Loucy (cell line): ENCODE measurements around the gene TFB1M.

Source experiments
- H2AFZ ChIP-seq: fragments of 200-600 bp; sonication (generic); 2 replicates; pipeline ENCODE4 v1.6.0; 2016; ENCODE audit warnings: antibody characterized with exemption, mild to moderate bottlenecking, low read length, moderate library complexity
- H3F3A ChIP-seq: fragments of 200-600 bp; 2 replicates; pipeline ENCODE4 v1.6.0; 2016; ENCODE audit warnings: antibody characterized with exemption, low read depth, mild to moderate bottlenecking
- H3K27me3 ChIP-seq: fragments of 200-600 bp; sonication (generic); 2 replicates; pipeline ENCODE4 v1.6.1; 2014; ENCODE audit warnings: low read length, mild to moderate bottlenecking; ENCODE audit not compliant: insufficient read depth, poor library complexity, severe bottlenecking
- H3K36me3 ChIP-seq: fragments of 200-600 bp; sonication (generic); 2 replicates; pipeline ENCODE4 v1.6.1; 2016; ENCODE audit warnings: low read length; ENCODE audit not compliant: insufficient read depth
- H3K4me1 ChIP-seq: fragments of 200-600 bp; sonication (generic); 2 replicates; pipeline ENCODE4 v1.5.1; 2014; ENCODE audit warnings: low read length, mild to moderate bottlenecking; ENCODE audit not compliant: insufficient read depth, poor library complexity, severe bottlenecking
- H3K4me2 ChIP-seq: fragments of 200-600 bp; sonication (generic); 2 replicates; pipeline ENCODE4 v1.6.0; 2014; ENCODE audit warnings: antibody characterized with exemption, low read length, low read depth, mild to moderate bottlenecking; ENCODE audit not compliant: poor library complexity, severe bottlenecking
- H3K4me3 ChIP-seq: fragments of 200-600 bp; sonication (generic); 2 replicates; pipeline ENCODE4 v1.5.1; 2014; ENCODE audit warnings: low read length, mild to moderate bottlenecking, mixed read lengths; ENCODE audit not compliant: poor library complexity, severe bottlenecking
- H3K79me2 ChIP-seq: fragments of 200-600 bp; sonication (generic); 2 replicates; pipeline ENCODE4 v1.6.1; 2014; ENCODE audit warnings: low read length; ENCODE audit not compliant: insufficient read depth
- H3K9ac ChIP-seq: fragments of 200-600 bp; sonication (generic); 2 replicates; pipeline ENCODE4 v1.6.0; 2014; ENCODE audit warnings: mild to moderate bottlenecking, low read depth, low read length, moderate library complexity; ENCODE audit not compliant: poor library complexity, severe bottlenecking
- H3K9me2 ChIP-seq: fragments of 200-600 bp; sonication (generic); replicated peaks from 2 replicates; pipeline ENCODE4 v1.6.1; 2016; ENCODE audit warnings: low read depth, low read length, mixed read lengths
- H3K9me3 ChIP-seq: fragments of 200-600 bp; sonication (generic); 2 replicates; pipeline ENCODE4 v1.6.1; 2014; ENCODE audit warnings: mild to moderate bottlenecking, antibody characterized with exemption, low read length, low read depth; ENCODE audit not compliant: insufficient read depth
- H4K20me1 ChIP-seq: fragments of 200-600 bp; sonication (generic); 2 replicates; pipeline ENCODE4 v1.6.0; 2014; ENCODE audit warnings: antibody characterized with exemption, low read length, mild to moderate bottlenecking; ENCODE audit not compliant: insufficient read depth, poor library complexity, severe bottlenecking
- EZH2phosphoT487 ChIP-seq: fragments of 200-600 bp; IDR thresholded peaks from 2 replicates; pipeline ENCODE4 v1.6.1; 2018; ENCODE audit warnings: antibody characterized with exemption, mild to moderate bottlenecking, moderate library complexity, borderline replicate concordance
- TF ChIP-seq, protein P1 (sequence below): fragments of 200-600 bp; sonication (generic); conservative IDR thresholded peaks from 2 replicates; pipeline ENCODE4 v1.5.1; 2014; ENCODE audit warnings: mild to moderate bottlenecking, antibody characterized with exemption, low read length

The TFB1M gene

DNA sequence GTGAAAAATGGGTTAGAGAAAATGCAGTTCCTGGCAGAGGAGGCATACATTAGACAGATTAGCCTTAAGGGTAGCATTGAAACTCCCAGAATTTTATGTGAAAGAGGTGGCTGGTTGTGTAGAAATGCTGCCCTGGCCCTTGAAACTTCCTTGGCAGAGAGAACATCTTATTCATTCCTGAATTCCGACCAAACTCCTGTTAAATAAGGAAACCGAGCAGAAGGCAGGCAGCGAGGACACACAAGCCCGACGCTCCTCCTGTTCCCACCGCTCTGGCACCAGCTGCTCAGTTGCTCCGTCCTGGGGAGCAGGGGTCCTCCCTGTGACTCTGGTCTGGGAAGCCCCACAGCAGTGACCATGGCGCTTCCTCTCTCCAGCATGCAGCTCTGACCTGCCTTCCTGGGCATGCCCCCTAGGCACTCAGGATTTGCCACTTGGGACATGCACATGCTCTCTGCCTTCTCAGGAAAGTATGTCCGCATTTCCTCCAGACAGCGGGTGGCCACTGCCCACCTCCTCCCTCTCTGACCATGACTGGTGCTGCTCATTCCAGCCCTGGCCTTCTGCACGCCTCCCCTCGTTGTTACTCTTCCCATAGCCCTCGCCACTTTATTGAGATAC lies 85.6 kb downstream of the TFB1M start:
- H3K9ac ChIP-seq = no peak overlapping the region
- no peaks in the 10 kb centered on the region for H3K9me3 ChIP-seq
- TF ChIP-seq, protein P1, sequence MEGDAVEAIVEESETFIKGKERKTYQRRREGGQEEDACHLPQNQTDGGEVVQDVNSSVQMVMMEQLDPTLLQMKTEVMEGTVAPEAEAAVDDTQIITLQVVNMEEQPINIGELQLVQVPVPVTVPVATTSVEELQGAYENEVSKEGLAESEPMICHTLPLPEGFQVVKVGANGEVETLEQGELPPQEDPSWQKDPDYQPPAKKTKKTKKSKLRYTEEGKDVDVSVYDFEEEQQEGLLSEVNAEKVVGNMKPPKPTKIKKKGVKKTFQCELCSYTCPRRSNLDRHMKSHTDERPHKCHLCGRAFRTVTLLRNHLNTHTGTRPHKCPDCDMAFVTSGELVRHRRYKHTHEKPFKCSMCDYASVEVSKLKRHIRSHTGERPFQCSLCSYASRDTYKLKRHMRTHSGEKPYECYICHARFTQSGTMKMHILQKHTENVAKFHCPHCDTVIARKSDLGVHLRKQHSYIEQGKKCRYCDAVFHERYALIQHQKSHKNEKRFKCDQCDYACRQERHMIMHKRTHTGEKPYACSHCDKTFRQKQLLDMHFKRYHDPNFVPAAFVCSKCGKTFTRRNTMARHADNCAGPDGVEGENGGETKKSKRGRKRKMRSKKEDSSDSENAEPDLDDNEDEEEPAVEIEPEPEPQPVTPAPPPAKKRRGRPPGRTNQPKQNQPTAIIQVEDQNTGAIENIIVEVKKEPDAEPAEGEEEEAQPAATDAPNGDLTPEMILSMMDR = no peak
- no peak for TF ChIP-seq EZH2phosphoT487
- no peaks in the 10 kb centered on the region for H3K9me2 ChIP-seq
- H3F3A ChIP-seq = no peaks in the 10 kb centered on the region
- H2AFZ ChIP-seq = no peak overlapping the region
- no peaks in the 10 kb centered on the region for H3K4me1 ChIP-seq
- no peaks in the 10 kb centered on the region for H4K20me1 ChIP-seq
- no peaks in the 10 kb centered on the region for H3K36me3 ChIP-seq
- no peak overlapping the region for H3K4me2 ChIP-seq
- H3K79me2 ChIP-seq = no peaks in the 10 kb centered on the region
- H3K27me3 ChIP-seq = no peaks in the 10 kb centered on the region
- no peak overlapping the region for H3K4me3 ChIP-seq

DNA sequence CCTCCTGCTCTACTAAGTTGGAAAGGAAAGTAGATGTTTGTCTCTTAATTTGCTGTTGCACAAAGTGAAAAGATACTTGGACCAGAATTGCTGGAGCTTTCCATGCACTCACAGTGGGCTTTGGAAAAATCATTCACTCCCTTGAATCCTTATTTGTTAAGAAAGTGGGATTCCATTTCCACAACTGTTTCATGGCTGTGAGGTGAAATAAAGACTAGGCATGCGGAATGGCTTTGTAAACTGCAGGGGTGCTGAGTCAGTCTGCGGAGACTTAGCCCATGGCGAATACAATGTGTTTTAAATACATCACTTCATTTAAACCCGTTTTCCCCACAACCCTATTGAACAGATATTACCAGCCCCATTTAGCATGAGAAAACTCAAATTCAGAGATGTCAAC lies 87.2 kb downstream of the TFB1M start:
- TF ChIP-seq EZH2phosphoT487 = no peak
- TF ChIP-seq, protein P1 = no peak
- no peak overlapping the region for H2AFZ ChIP-seq
- no peak overlapping the region for H3K4me2 ChIP-seq
- no peaks in the 10 kb centered on the region for H3K36me3 ChIP-seq
- no peaks in the 10 kb centered on the region for H3K9me3 ChIP-seq
- no peaks in the 10 kb centered on the region for H3K4me1 ChIP-seq
- no peaks in the 10 kb centered on the region for H3K9me2 ChIP-seq
- no peak overlapping the region for H3K9ac ChIP-seq
- H3K27me3 ChIP-seq = no peaks in the 10 kb centered on the region
- H4K20me1 ChIP-seq = no peaks in the 10 kb centered on the region
- no peak overlapping the region for H3K4me3 ChIP-seq
- H3K79me2 ChIP-seq = no peaks in the 10 kb centered on the region
- H3F3A ChIP-seq = no peaks in the 10 kb centered on the region

DNA sequence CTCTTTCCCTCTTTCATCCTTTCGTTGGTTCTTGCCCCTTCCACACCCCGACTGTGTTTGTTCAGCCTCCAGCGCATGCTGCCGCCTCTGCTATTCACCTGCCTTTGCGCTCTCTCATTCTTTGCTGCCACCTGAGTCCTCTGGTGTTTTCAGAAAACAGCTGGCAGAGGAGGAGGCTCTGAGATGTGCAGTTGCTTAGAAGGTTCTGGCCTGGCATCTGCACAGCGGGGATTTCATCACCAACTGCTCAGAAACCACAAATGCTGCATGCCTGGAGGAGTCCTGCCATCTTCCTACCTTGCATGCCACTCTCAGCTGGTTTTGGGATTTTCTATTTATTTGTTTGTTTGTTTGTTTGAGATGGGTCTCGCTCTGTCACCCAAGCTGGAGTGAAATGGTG lies 89.7 kb downstream of the TFB1M start:
- H3K9ac ChIP-seq = no peak overlapping the region
- no peak overlapping the region for H3K4me2 ChIP-seq
- H3K9me3 ChIP-seq = no peaks in the 10 kb centered on the region
- no peaks in the 10 kb centered on the region for H3K4me1 ChIP-seq
- no peak overlapping the region for H2AFZ ChIP-seq
- no peaks in the 10 kb centered on the region for H3K79me2 ChIP-seq
- H3K9me2 ChIP-seq = no peaks in the 10 kb centered on the region
- no peaks in the 10 kb centered on the region for H3K36me3 ChIP-seq
- TF ChIP-seq, protein P1 = no peak
- no peak for TF ChIP-seq EZH2phosphoT487
- H3K4me3 ChIP-seq = no peak overlapping the region
- no peaks in the 10 kb centered on the region for H3K27me3 ChIP-seq
- H4K20me1 ChIP-seq = no peaks in the 10 kb centered on the region
- H3F3A ChIP-seq = no peaks in the 10 kb centered on the region
